ENCODE measurements around the gene RFK. TPM values are rescaled to one million over a fixed set of nuclear protein-coding genes. Genes with fewer than 3 reads are reported as not detected.

RFK gene
- total RNA-seq, 2 donors from 2014 or later: 16.5 to 17.4 TPM

DNA sequence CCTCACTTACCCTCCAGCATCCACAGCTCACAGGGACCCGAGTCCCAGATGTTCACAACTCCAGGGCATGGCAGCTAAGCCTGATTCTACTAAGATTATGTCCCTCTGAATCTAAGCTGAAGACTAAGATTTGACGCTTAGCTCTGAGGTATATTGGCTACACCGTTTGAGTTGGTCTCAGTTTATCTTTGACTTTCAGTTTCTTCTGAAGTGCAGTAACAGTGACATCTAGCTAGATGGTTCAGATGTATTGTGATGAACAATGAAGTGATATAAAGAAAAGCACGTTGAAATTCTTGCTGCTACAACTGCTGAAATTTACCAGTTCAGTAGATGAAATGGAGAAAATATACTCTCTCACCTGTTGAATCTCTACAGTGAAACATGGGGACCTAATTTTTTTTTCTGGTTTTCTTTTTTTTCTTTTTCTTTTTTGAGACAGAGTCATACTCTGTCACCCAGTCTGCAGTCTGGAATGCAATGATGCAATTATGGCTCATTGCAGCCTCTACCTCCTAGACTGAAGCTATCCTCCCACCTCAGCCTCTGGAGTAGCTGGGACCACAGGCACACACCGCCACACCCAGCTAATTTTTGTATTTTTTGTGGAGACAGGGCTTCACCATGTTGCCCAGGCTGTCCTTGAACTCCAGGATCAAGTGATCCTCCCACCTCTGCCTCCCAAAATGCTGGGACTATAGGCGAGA lies 15.7 kb downstream of the RFK start:
- Histone ChIP-seq H3K27ac (ENCODE audit: low read depth, low read length) (no peak overlapping the region), H3K27me3 (ENCODE audit: control insufficient read depth, insufficient read depth, low read length, poor library complexity, severe bottlenecking) (no peaks in the 10 kb centered on the region), H3K9me3 (ENCODE audit: control insufficient read depth, low read length) (no peaks in the 10 kb centered on the region), H3K4me3 (ENCODE audit: low read length) (no peak overlapping the region), H3K36me3 (ENCODE audit: control insufficient read depth, insufficient read depth, low read length) (peaks cover 5% of the 10 kb centered on the region), H3K9ac (ENCODE audit: extremely low read depth, low read length, poor library complexity, severe bottlenecking) (no peak overlapping the region), H3K4me1 (ENCODE audit: control insufficient read depth, insufficient read depth, low read length) (peaks cover 3% of the 10 kb centered on the region)
- WGBS, 2 experiments (ENCODE audit: insufficient coverage in 1 of 2, insufficient read length in 1 of 2): 94 to 100% methylated on average over 2 to 6 of the region's 6 CpGs
- Mint-ChIP-seq H3K27me3 (ENCODE audit: insufficient read depth) (no peaks in the 10 kb centered on the region), H3K9me3 (peaks cover 2% of the 10 kb centered on the region), H3K4me1 (peaks cover 16% of the 10 kb centered on the region), H3K4me3 (no peak overlapping the region), H3K36me3 (ENCODE audit: low read depth) (peaks cover 10% of the 10 kb centered on the region), H3K27ac (no peak overlapping the region)
- TF ChIP-seq, protein P1, sequence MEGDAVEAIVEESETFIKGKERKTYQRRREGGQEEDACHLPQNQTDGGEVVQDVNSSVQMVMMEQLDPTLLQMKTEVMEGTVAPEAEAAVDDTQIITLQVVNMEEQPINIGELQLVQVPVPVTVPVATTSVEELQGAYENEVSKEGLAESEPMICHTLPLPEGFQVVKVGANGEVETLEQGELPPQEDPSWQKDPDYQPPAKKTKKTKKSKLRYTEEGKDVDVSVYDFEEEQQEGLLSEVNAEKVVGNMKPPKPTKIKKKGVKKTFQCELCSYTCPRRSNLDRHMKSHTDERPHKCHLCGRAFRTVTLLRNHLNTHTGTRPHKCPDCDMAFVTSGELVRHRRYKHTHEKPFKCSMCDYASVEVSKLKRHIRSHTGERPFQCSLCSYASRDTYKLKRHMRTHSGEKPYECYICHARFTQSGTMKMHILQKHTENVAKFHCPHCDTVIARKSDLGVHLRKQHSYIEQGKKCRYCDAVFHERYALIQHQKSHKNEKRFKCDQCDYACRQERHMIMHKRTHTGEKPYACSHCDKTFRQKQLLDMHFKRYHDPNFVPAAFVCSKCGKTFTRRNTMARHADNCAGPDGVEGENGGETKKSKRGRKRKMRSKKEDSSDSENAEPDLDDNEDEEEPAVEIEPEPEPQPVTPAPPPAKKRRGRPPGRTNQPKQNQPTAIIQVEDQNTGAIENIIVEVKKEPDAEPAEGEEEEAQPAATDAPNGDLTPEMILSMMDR (conservative IDR thresholded peaks at IDR 0.05): no peak
- no peak for DNase-seq

DNA sequence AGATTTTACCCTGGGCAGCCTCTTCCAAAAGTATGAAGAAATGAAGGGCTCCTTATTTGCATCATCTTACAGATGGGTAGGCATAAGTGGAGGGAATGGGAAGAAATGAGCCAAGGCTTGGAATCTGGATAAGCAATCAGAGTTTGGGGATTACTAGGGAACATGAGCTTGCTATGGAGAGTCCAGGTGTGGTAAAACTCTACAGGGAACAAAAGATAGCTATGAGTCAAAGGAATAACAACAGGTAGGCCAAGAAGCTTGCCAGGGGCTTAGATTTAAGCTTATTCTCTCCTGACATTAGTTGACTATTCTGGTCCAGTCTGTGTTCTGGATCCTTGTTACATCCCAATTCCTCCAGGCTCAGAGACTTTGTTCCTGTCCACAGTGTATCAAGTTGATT lies 16.4 kb downstream of the RFK start:
- Mint-ChIP-seq H3K9me3 (no peaks in the 10 kb centered on the region), H3K4me1 (peaks cover 23% of the 10 kb centered on the region), H3K4me3 (no peak overlapping the region), H3K27me3 (ENCODE audit: insufficient read depth) (no peaks in the 10 kb centered on the region), H3K36me3 (ENCODE audit: low read depth) (peaks cover 2% of the 10 kb centered on the region), H3K27ac (no peak overlapping the region)
- no peak overlapping the region for H3K27ac ChIP-seq (ENCODE audit: low read depth, low read length)
- no peaks in the 10 kb centered on the region for H3K36me3 ChIP-seq (ENCODE audit: control insufficient read depth, insufficient read depth, low read length)
- H3K4me3 ChIP-seq (ENCODE audit: low read length): no peak overlapping the region
- TF ChIP-seq, protein P1 (conservative IDR thresholded peaks at IDR 0.05): no peak
- H3K27me3 ChIP-seq (ENCODE audit: control insufficient read depth, insufficient read depth, low read length, poor library complexity, severe bottlenecking): no peaks in the 10 kb centered on the region
- no peak overlapping the region for H3K9ac ChIP-seq (ENCODE audit: extremely low read depth, low read length, poor library complexity, severe bottlenecking)
- H3K9me3 ChIP-seq (ENCODE audit: control insufficient read depth, low read length): no peaks in the 10 kb centered on the region
- peaks cover 6% of the 10 kb centered on the region for H3K4me1 ChIP-seq (ENCODE audit: control insufficient read depth, insufficient read depth, low read length)
- DNase-seq: no peak

DNA sequence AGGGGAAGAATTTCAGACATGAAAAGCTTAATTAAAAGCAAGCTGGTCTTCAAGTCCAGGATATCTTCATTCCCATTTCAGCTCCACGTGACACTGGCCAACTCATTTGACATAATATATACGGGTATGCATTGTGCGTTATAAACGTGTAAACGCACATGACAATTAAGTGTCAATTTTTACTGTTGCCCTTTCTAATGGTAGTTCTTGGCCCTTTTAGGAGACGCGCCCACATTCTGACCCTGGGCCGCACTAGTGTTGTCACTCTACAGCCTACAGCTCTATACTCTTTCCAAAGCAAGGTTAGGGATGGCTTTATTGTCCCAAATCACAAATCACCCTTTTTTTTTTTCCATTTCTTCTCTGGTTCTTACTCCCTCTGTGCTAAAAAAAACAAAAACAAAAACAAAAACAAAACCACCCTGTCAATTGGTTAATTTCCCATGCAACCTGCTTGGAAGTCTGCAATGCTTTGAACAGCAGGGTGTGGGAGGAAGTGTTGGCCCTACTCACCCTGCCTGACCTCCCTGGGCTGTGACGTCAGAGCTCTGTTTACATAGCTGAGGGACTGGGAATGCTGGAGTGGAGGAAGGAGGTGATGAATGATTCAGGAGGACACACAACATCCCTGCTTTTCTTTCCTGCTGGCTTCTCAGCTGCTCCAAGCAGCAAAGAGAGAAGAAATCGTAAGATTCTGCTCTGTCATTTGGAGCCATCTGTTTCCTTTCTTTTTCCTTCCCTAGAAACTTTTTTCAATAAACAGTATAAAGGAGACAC lies 19.3 kb downstream of the RFK start:
- peak; percentile 80 for DNase-seq
- Mint-ChIP-seq H3K27me3 (ENCODE audit: insufficient read depth) (no peaks in the 10 kb centered on the region), H3K4me3 (no peak overlapping the region), H3K9me3 (no peaks in the 10 kb centered on the region), H3K36me3 (ENCODE audit: low read depth) (no peaks in the 10 kb centered on the region), H3K27ac (no peak overlapping the region), H3K4me1 (peaks cover 39% of the 10 kb centered on the region)
- no peak overlapping the region for H3K27ac ChIP-seq (ENCODE audit: low read depth, low read length)
- no peaks in the 10 kb centered on the region for H3K36me3 ChIP-seq (ENCODE audit: control insufficient read depth, insufficient read depth, low read length)
- 87 to 94% methylated on average over 9 to 10 of the region's 10 CpGs for WGBS, 2 experiments (ENCODE audit: insufficient coverage in 1 of 2, insufficient read length in 1 of 2)
- H3K27me3 ChIP-seq (ENCODE audit: control insufficient read depth, insufficient read depth, low read length, poor library complexity, severe bottlenecking): no peaks in the 10 kb centered on the region
- H3K4me1 ChIP-seq (ENCODE audit: control insufficient read depth, insufficient read depth, low read length): peaks cover 16% of the 10 kb centered on the region
- TF ChIP-seq, protein P1 (conservative IDR thresholded peaks at IDR 0.05): no peak
- H3K9me3 ChIP-seq (ENCODE audit: control insufficient read depth, low read length): no peaks in the 10 kb centered on the region
- H3K9ac ChIP-seq (ENCODE audit: extremely low read depth, low read length, poor library complexity, severe bottlenecking): no peak overlapping the region
- no peak overlapping the region for H3K4me3 ChIP-seq (ENCODE audit: low read length)

Measured in endodermal cell (in vitro differentiated cells).